ENCODE results near the gene ADORA2A.
A peak's percentile ranks its signal among the peaks of the same experiment; 100 is the strongest.

ADORA2A gene

GRCh38 chr22:24427500-24428164, at the start of gene ADORA2A:
ADORA2A (plus strand) TSS chr22:24427599; CDS start chr22:24433405, 5,806 bp downstream.
- peaks cover 4 to 16% of the 10 kb centered on the region in 2 donors for H3K4me1 ChIP-seq (ENCODE audit: control insufficient read depth in 1 of 2, insufficient read depth in 2 of 2, low read length in 2 of 2)
- H3K9me3 ChIP-seq (ENCODE audit: control insufficient read depth in 1 of 2, low read length in 2 of 2) = no peaks in the 10 kb centered on the region
- no peaks in the 10 kb centered on the region for H3K36me3 ChIP-seq (ENCODE audit: control insufficient read depth in 1 of 2, insufficient read depth in 2 of 2, low read length in 2 of 2)
- H3K27me3 ChIP-seq (ENCODE audit: low read depth, low read length) = no peaks in the 10 kb centered on the region
- peak within 1 kb of the TSS; percentile 39 for H3K27ac ChIP-seq (ENCODE audit: low read length)
- H3K4me3 ChIP-seq (ENCODE audit: low read depth in 1 of 2, low read length in 2 of 2) = peak within 1 kb of the TSS; percentile 24 to 26

DNA sequence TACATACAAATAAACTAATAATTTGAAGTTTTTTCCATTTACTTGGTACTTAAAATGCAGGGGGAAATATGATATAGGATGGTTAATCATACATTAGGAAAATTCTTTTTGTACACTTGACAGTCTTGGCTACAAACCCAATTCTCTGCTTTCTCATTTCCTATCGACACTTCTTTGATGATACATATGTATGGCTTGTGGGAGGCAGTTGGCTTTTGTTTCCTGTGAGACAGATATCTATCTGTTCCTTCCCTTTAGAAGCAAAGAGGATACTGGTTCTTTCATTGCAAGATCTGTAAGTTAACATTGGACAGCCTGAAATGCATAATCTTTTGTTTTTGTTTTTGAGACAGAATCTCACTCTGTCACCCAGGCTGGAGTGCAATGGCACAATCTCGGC, 47.9 kb upstream of the ADORA2A start:
- H3K4me3 ChIP-seq (ENCODE audit: low read depth in 1 of 2, low read length in 2 of 2) = no peak overlapping the region
- H3K27me3 ChIP-seq (ENCODE audit: low read depth, low read length) = no peaks in the 10 kb centered on the region
- H3K27ac ChIP-seq (ENCODE audit: low read length) = no peak overlapping the region
- peaks cover 0 to 23% of the 10 kb centered on the region in 2 donors for H3K36me3 ChIP-seq (ENCODE audit: control insufficient read depth in 1 of 2, insufficient read depth in 2 of 2, low read length in 2 of 2)
- peaks cover 0 to 2% of the 10 kb centered on the region in 2 donors for H3K9me3 ChIP-seq (ENCODE audit: control insufficient read depth in 1 of 2, low read length in 2 of 2)
- no peaks in the 10 kb centered on the region for H3K4me1 ChIP-seq (ENCODE audit: control insufficient read depth in 1 of 2, insufficient read depth in 2 of 2, low read length in 2 of 2)

GRCh38 chr22:24380220-24380904, 47.0 kb upstream of the ADORA2A start:
- Histone ChIP-seq H3K9me3 (ENCODE audit: control insufficient read depth in 1 of 2, low read length in 2 of 2) (peaks cover 0 to 2% of the 10 kb centered on the region in 2 donors), H3K4me1 (ENCODE audit: control insufficient read depth in 1 of 2, insufficient read depth in 2 of 2, low read length in 2 of 2) (no peaks in the 10 kb centered on the region), H3K27ac (ENCODE audit: low read length) (no peak overlapping the region), H3K4me3 (ENCODE audit: low read depth in 1 of 2, low read length in 2 of 2) (no peak overlapping the region), H3K36me3 (ENCODE audit: control insufficient read depth in 1 of 2, insufficient read depth in 2 of 2, low read length in 2 of 2) (peaks cover 0 to 23% of the 10 kb centered on the region in 2 donors), H3K27me3 (ENCODE audit: low read depth, low read length) (no peaks in the 10 kb centered on the region)

DNA sequence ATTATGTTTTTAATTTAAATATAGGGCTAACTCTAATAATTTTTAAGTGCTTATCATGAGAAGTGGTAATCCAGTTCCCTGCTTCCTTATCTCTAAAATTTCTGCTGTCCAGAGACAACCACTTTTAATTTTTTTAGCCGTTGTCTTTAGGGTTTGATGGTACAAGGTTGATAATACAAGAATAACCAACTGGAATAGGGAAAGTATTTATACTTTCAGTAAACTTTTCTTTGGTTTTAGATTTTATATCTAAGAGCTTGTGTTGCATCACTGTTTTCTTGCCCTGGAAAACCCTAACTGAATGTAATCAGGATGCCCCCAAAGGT, 46.5 kb upstream of the ADORA2A start:
- Histone ChIP-seq H3K27me3 (ENCODE audit: low read depth, low read length) (no peaks in the 10 kb centered on the region), H3K36me3 (ENCODE audit: control insufficient read depth in 1 of 2, insufficient read depth in 2 of 2, low read length in 2 of 2) (peaks cover 0 to 20% of the 10 kb centered on the region in 2 donors), H3K9me3 (ENCODE audit: control insufficient read depth in 1 of 2, low read length in 2 of 2) (no peaks in the 10 kb centered on the region), H3K27ac (ENCODE audit: low read length) (no peak overlapping the region), H3K4me1 (ENCODE audit: control insufficient read depth in 1 of 2, insufficient read depth in 2 of 2, low read length in 2 of 2) (no peaks in the 10 kb centered on the region), H3K4me3 (ENCODE audit: low read depth in 1 of 2, low read length in 2 of 2) (no peak overlapping the region)

GRCh38 chr22:24383061-24383460, 44.3 kb upstream of the ADORA2A start:
- Histone ChIP-seq H3K4me3 (ENCODE audit: low read depth in 1 of 2, low read length in 2 of 2) (no peak overlapping the region), H3K36me3 (ENCODE audit: control insufficient read depth in 1 of 2, insufficient read depth in 2 of 2, low read length in 2 of 2) (no peaks in the 10 kb centered on the region), H3K27ac (ENCODE audit: low read length) (no peak overlapping the region), H3K4me1 (ENCODE audit: control insufficient read depth in 1 of 2, insufficient read depth in 2 of 2, low read length in 2 of 2) (no peaks in the 10 kb centered on the region), H3K9me3 (ENCODE audit: control insufficient read depth in 1 of 2, low read length in 2 of 2) (no peaks in the 10 kb centered on the region), H3K27me3 (ENCODE audit: low read depth, low read length) (no peaks in the 10 kb centered on the region)

DNA sequence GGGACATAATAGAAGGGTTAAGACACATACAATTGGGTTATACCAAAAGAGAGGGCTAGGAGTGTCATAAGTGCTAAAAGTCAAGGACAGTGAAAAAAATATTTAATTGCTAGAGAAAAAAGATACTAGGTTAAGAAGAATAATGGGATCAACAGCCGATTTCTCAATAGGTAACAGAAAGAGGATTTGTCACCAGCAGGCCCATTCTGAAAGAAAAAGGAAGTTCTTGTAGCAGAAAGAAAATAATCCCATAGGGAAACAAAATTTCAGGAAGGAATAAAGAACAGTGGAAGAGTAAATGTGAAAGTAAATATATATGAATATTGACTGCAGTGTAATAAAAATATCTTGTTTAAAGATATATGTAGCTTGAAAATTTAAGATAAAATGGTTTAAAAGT, 43.3 kb upstream of the ADORA2A start:
- Histone ChIP-seq H3K27me3 (ENCODE audit: low read depth, low read length) (no peaks in the 10 kb centered on the region), H3K4me1 (ENCODE audit: control insufficient read depth in 1 of 2, insufficient read depth in 2 of 2, low read length in 2 of 2) (no peaks in the 10 kb centered on the region), H3K36me3 (ENCODE audit: control insufficient read depth in 1 of 2, insufficient read depth in 2 of 2, low read length in 2 of 2) (no peaks in the 10 kb centered on the region)

GRCh38 chr22:24386937-24387471, 40.4 kb upstream of the ADORA2A start:
- Histone ChIP-seq H3K27me3 (ENCODE audit: low read depth, low read length) (no peaks in the 10 kb centered on the region), H3K4me1 (ENCODE audit: control insufficient read depth in 1 of 2, insufficient read depth in 2 of 2, low read length in 2 of 2) (peaks cover 0 to 20% of the 10 kb centered on the region in 2 donors), H3K9me3 (ENCODE audit: control insufficient read depth in 1 of 2, low read length in 2 of 2) (no peaks in the 10 kb centered on the region), H3K36me3 (ENCODE audit: control insufficient read depth in 1 of 2, insufficient read depth in 2 of 2, low read length in 2 of 2) (no peaks in the 10 kb centered on the region), H3K27ac (ENCODE audit: low read length) (no peak overlapping the region), H3K4me3 (ENCODE audit: low read depth in 1 of 2, low read length in 2 of 2) (no peak overlapping the region)

More for the DNA sequence above, 43.3 kb upstream of the ADORA2A start:
- no peak overlapping the region for H3K27ac ChIP-seq (ENCODE audit: low read length)
- H3K9me3 ChIP-seq (ENCODE audit: control insufficient read depth in 1 of 2, low read length in 2 of 2) = no peaks in the 10 kb centered on the region
- no peak overlapping the region for H3K4me3 ChIP-seq (ENCODE audit: low read depth in 1 of 2, low read length in 2 of 2)

GRCh38 chr22:24389680-24390079, 37.7 kb upstream of the ADORA2A start:
- Histone ChIP-seq H3K4me3 (ENCODE audit: low read depth in 1 of 2, low read length in 2 of 2) (no peak overlapping the region), H3K4me1 (ENCODE audit: control insufficient read depth in 1 of 2, insufficient read depth in 2 of 2, low read length in 2 of 2) (peaks cover 0 to 22% of the 10 kb centered on the region in 2 donors), H3K36me3 (ENCODE audit: control insufficient read depth in 1 of 2, insufficient read depth in 2 of 2, low read length in 2 of 2) (no peaks in the 10 kb centered on the region), H3K27me3 (ENCODE audit: low read depth, low read length) (no peaks in the 10 kb centered on the region), H3K9me3 (ENCODE audit: control insufficient read depth in 1 of 2, low read length in 2 of 2) (no peaks in the 10 kb centered on the region), H3K27ac (ENCODE audit: low read length) (peak overlapping the region; percentile 42)

DNA sequence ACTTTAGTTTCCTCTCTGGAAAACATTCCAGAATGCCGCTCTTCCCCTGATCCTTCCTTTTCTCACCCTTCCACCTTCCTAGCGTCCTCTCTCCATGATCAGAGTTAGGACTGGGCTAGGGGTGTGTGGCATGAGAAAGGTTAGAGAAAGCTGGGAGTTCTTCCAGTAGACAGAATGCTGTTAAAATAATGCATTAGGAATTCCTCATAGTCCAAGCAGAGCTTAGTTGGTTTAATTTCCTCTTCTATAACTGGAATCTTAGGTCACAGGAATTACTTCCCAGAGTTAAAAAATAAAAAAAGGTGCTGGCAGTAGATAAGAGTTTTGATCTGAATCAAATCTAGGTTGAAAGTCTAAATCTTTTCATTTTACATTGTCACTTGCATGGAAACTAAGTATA, 37.2 kb upstream of the ADORA2A start:
- H3K9me3 ChIP-seq (ENCODE audit: control insufficient read depth in 1 of 2, low read length in 2 of 2) = no peaks in the 10 kb centered on the region
- H3K27ac ChIP-seq (ENCODE audit: low read length) = peak overlapping the region; percentile 42
- H3K36me3 ChIP-seq (ENCODE audit: control insufficient read depth in 1 of 2, insufficient read depth in 2 of 2, low read length in 2 of 2) = no peaks in the 10 kb centered on the region
- no peaks in the 10 kb centered on the region for H3K27me3 ChIP-seq (ENCODE audit: low read depth, low read length)
- H3K4me1 ChIP-seq (ENCODE audit: control insufficient read depth in 1 of 2, insufficient read depth in 2 of 2, low read length in 2 of 2) = peaks cover 0 to 22% of the 10 kb centered on the region in 2 donors
- H3K4me3 ChIP-seq (ENCODE audit: low read depth in 1 of 2, low read length in 2 of 2) = no peak overlapping the region

DNA sequence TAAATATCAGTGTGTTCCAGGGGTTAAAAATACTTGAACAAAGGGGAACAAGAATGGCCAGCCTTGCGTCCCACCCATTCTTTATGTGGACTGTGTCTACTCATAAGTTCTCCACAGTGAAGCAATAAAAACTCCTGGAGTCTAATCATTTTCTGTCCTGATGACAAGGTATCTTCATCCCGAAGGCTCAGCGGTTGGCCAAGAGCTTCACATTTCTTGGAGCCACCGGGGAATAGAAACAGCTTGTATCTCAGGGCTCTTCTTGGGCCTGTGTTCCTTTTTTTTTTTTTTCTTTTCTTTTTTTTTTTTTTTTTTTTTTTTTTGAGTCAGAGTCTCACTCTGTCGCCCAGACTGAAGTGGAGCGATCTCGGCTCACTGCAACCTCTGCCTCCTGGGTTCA, 36.8 kb upstream of the ADORA2A start:
- peaks cover 0 to 22% of the 10 kb centered on the region in 2 donors for H3K4me1 ChIP-seq (ENCODE audit: control insufficient read depth in 1 of 2, insufficient read depth in 2 of 2, low read length in 2 of 2)
- H3K9me3 ChIP-seq (ENCODE audit: control insufficient read depth in 1 of 2, low read length in 2 of 2) = no peaks in the 10 kb centered on the region
- H3K27ac ChIP-seq (ENCODE audit: low read length) = no peak overlapping the region
- H3K4me3 ChIP-seq (ENCODE audit: low read depth in 1 of 2, low read length in 2 of 2) = no peak overlapping the region
- no peaks in the 10 kb centered on the region for H3K27me3 ChIP-seq (ENCODE audit: low read depth, low read length)
- no peaks in the 10 kb centered on the region for H3K36me3 ChIP-seq (ENCODE audit: control insufficient read depth in 1 of 2, insufficient read depth in 2 of 2, low read length in 2 of 2)

DNA sequence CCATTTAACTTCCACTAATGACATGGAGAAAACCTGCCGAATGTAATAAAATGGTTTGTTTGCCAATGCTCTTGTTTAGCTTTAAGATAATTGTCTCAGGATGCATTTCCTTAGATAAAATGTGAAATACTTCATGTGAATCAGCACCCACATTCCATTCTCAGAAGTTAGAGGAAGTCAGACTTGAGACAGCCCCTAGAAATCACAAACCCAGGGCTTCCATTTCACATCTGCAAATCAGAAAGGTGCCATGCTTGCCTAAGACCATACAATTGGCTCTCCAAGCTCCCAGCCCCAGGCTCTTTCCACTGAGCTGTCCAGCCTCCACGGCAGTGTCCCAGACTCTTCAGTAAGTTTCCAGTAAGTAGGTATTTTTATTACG, 35.6 kb upstream of the ADORA2A start:
- Histone ChIP-seq H3K36me3 (ENCODE audit: control insufficient read depth in 1 of 2, insufficient read depth in 2 of 2, low read length in 2 of 2) (peaks cover 0 to 12% of the 10 kb centered on the region in 2 donors), H3K4me3 (ENCODE audit: low read depth in 1 of 2, low read length in 2 of 2) (no peak overlapping the region), H3K27me3 (ENCODE audit: low read depth, low read length) (no peaks in the 10 kb centered on the region), H3K4me1 (ENCODE audit: control insufficient read depth in 1 of 2, insufficient read depth in 2 of 2, low read length in 2 of 2) (peaks cover 0 to 22% of the 10 kb centered on the region in 2 donors), H3K27ac (ENCODE audit: low read length) (no peak overlapping the region), H3K9me3 (ENCODE audit: control insufficient read depth in 1 of 2, low read length in 2 of 2) (no peaks in the 10 kb centered on the region)
